Liver (tissue), 3 donors: Measurements from ENCODE around the gene FYCO1.

Source experiments
- CTCF ChIP-seq: fragments of 150-350 bp; IDR thresholded peaks from 2 replicates; pipeline ENCODE4 v1.5.1; 2017; ENCODE audit warnings: improper control_type of control experiment, low read depth, low read length; ENCODE audit not compliant: missing input control
- GABPA ChIP-seq, 2 donors: IDR thresholded peaks in 1 of 2; conservative IDR thresholded peaks in 1 of 2; 2 replicates each; pipeline ENCODE4 v1.6.1; 2016; ENCODE audit warnings: antibody characterized with exemption in 2 of 2, mild to moderate bottlenecking in 1 of 2, moderate library complexity in 1 of 2
- REST ChIP-seq: IDR thresholded peaks from 2 replicates; pipeline ENCODE4 v1.6.1; 2016; ENCODE audit warnings: antibody characterized with exemption, mild to moderate bottlenecking
- donor health status: healthy.
- donor health status: healthy.

- no peak for TF ChIP-seq CTCF
- TF ChIP-seq REST, result no peak
- no peak for TF ChIP-seq GABPA (IDR thresholded peaks at IDR 0.05 in 1 of 2, conservative IDR thresholded peaks at IDR 0.05 in 1 of 2)
Observed at GRCh38 chr3:46020766-46021510, 25.3 kb upstream of the FYCO1 start.
